PC-9 (cell line): Measurements from ENCODE around the gene DCTN1. TPM values are rescaled to one million over a fixed set of nuclear protein-coding genes. Genes with fewer than 3 reads are reported as not detected.

ENCODE experiments used
- BruUV-seq: library from RNA; stranded (reverse); fragments of 400-500 nt; replicated peaks from 2 replicates; lab custom pipeline; 2021; lab: Mats Ljungman, UMichigan
- CTCF ChIA-PET: fragments of 300-600 bp; sonication (Branson Sonifier 250); formaldehyde crosslinking; loops from one replicate; lab custom pipeline; 2022; ENCODE audit warnings: antibody characterized with exemption; lab: Charles Lee
- POLR2A ChIA-PET: fragments of 300-600 bp; sonication (Branson Sonifier 250); formaldehyde crosslinking; loops from one replicate; lab custom pipeline; 2022; ENCODE audit warnings: antibody characterized with exemption; ENCODE audit not compliant: unreplicated experiment; lab: Charles Lee
- DNase-seq, 2 experiments: peaks; one replicate each; pipeline versions ENCODE4 v3.0.0 to v3.0.0-alpha.2; 2015 to 2022; ENCODE audit warnings: mixed read lengths in 1 of 2
- H2AFZ ChIP-seq: fragments of 200-600 bp; sonication (generic); 2 replicates; pipeline ENCODE4 v1.8.1; 2017; ENCODE audit warnings: antibody characterized with exemption
- H3F3A ChIP-seq: fragments of 200-600 bp; sonication (generic); 2 replicates; pipeline ENCODE4 v1.8.1; 2017; ENCODE audit warnings: antibody characterized with exemption, mild to moderate bottlenecking, low read depth; ENCODE audit not compliant: insufficient read depth
- H3K27ac ChIP-seq: fragments of 200-600 bp; sonication (generic); 2 replicates; pipeline ENCODE4 v1.6.1; 2016; ENCODE audit warnings: mixed run types
- H3K27me3 ChIP-seq: fragments of 200-600 bp; sonication (generic); 2 replicates; pipeline ENCODE4 v1.6.1; 2016; ENCODE audit warnings: low read depth, mixed run types; ENCODE audit not compliant: insufficient read depth
- H3K36me3 ChIP-seq: fragments of 200-600 bp; sonication (generic); 2 replicates; pipeline ENCODE4 v1.6.1; 2016; ENCODE audit warnings: low read depth, mixed run types
- H3K4me1 ChIP-seq: fragments of 200-600 bp; sonication (generic); replicated peaks from 2 replicates; pipeline ENCODE4 v1.6.1; 2016; ENCODE audit warnings: mixed run types; ENCODE audit not compliant: insufficient read depth
- H3K4me2 ChIP-seq: fragments of 200-600 bp; sonication (generic); 2 replicates; pipeline ENCODE4 v1.6.1; 2017; ENCODE audit warnings: mixed run types
- H3K4me3 ChIP-seq: fragments of 200-600 bp; sonication (generic); 2 replicates; pipeline ENCODE4 v1.6.1; 2016; ENCODE audit warnings: mixed run types
- H3K79me2 ChIP-seq: fragments of 200-600 bp; sonication (generic); 2 replicates; pipeline ENCODE4 v1.6.1; 2017; ENCODE audit warnings: low read depth, mixed run types
- H3K9me2 ChIP-seq: fragments of 200-600 bp; sonication (generic); 2 replicates; pipeline ENCODE4 v1.8.1; 2017; ENCODE audit warnings: mild to moderate bottlenecking; ENCODE audit not compliant: insufficient read depth
- H3K9me3 ChIP-seq: fragments of 200-600 bp; sonication (generic); 2 replicates; pipeline ENCODE4 v1.8.1; 2016; ENCODE audit warnings: low read depth; ENCODE audit not compliant: insufficient read depth
- H4K20me1 ChIP-seq: fragments of 200-600 bp; sonication (generic); 2 replicates; pipeline ENCODE4 v1.8.1; 2017; ENCODE audit not compliant: insufficient read depth
- EZH2 ChIP-seq: fragments of 200-600 bp; sonication (generic); IDR thresholded peaks from 2 replicates; pipeline ENCODE4 v1.8.0; 2017; ENCODE audit warnings: antibody characterized with exemption, low read depth
- intact Hi-C: fragments of 100-400 bp; cut with micrococcal nuclease; formaldehyde crosslinking; loops from one replicate; pipeline ENCODE4 v1.10.0; 2022; ENCODE audit not compliant: unreplicated experiment
- total RNA-seq: library from RNA; stranded (reverse); gene quantifications from 2 replicates; pipeline ENCODE4 v1.2.3, GENCODE V29; 2021
- TF ChIP-seq, protein P1 (sequence below): fragments of 200-600 bp; sonication (generic); conservative IDR thresholded peaks from 2 replicates; pipeline ENCODE4 v1.6.1; 2017; ENCODE audit warnings: mixed run types, antibody characterized with exemption, mild to moderate bottlenecking, moderate library complexity

Gene DCTN1
- total RNA-seq, 1 experiment from 2014 or later, result 130 TPM

DNA sequence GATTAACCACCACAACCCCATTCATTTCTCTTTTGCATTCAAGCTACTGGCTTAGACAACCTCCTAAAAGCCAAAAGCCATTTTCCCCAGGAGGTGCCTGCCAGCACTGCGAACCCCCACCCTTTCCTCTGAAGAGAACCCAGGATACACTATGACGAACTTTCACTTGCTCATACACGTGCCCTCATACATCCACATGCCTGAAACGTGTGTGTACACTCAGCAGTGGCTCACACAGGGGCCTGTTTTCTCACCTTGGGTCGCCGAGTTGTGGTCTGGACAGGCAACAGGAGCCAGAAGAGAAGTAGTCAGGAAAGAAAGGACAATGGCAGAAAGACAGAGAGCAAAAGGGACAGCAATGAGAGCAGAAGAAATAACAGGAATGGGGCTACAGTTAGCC lies 7.4 kb downstream of the DCTN1 start:
- intact Hi-C loops, result no loop called here
- Histone ChIP-seq H4K20me1 (no peaks in the 10 kb centered on the region), H2AFZ (no peak overlapping the region), H3K79me2 (no peaks in the 10 kb centered on the region), H3K4me2 (no peak overlapping the region), H3K9me2 (no peaks in the 10 kb centered on the region), H3K9me3 (no peaks in the 10 kb centered on the region), H3K4me1 (no peaks in the 10 kb centered on the region), H3K27me3 (no peaks in the 10 kb centered on the region), H3K4me3 (no peak overlapping the region), H3K27ac (no peak overlapping the region), H3F3A (no peaks in the 10 kb centered on the region), H3K36me3 (peaks cover 26% of the 10 kb centered on the region)
- no peak for TF ChIP-seq EZH2
- TF ChIP-seq, protein P1, sequence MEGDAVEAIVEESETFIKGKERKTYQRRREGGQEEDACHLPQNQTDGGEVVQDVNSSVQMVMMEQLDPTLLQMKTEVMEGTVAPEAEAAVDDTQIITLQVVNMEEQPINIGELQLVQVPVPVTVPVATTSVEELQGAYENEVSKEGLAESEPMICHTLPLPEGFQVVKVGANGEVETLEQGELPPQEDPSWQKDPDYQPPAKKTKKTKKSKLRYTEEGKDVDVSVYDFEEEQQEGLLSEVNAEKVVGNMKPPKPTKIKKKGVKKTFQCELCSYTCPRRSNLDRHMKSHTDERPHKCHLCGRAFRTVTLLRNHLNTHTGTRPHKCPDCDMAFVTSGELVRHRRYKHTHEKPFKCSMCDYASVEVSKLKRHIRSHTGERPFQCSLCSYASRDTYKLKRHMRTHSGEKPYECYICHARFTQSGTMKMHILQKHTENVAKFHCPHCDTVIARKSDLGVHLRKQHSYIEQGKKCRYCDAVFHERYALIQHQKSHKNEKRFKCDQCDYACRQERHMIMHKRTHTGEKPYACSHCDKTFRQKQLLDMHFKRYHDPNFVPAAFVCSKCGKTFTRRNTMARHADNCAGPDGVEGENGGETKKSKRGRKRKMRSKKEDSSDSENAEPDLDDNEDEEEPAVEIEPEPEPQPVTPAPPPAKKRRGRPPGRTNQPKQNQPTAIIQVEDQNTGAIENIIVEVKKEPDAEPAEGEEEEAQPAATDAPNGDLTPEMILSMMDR, result no peak
- ChIA-PET POLR2A (no interaction called here), CTCF (no interaction called here)
- BruUV-seq, result no TSS peak
- DNase-seq, result no peak

DNA sequence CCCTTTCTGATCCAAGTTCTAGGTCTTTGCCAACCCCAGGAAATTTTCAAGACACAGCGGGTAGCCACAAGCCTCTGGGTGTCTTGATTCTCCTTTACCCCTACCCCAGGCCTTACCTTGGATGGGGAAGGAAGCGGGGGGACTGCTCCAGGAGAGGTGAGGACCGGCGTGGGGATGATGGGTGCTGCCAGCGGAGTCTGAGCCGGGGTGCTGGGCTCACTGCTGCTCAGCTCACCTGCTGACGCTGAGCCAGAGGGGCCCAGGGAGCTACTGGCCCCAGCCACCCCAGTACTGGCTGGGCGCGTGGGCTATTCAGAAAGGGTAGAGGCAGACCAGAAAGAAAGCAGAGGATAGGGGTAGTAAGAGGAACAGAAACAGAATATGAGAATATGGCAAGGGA lies 8.7 kb downstream of the DCTN1 start:
- POLR2A ChIA-PET, result no interaction called here
- intact Hi-C loops, result no loop called here
- Histone ChIP-seq H3F3A (no peaks in the 10 kb centered on the region), H2AFZ (no peak overlapping the region), H3K4me2 (no peak overlapping the region), H3K9me3 (no peaks in the 10 kb centered on the region), H3K4me3 (no peak overlapping the region), H4K20me1 (no peaks in the 10 kb centered on the region), H3K9me2 (no peaks in the 10 kb centered on the region), H3K36me3 (peaks cover 24% of the 10 kb centered on the region; the same call in 1 of the 2 replicates), H3K27me3 (no peaks in the 10 kb centered on the region), H3K27ac (no peak overlapping the region), H3K4me1 (no peaks in the 10 kb centered on the region), H3K79me2 (no peaks in the 10 kb centered on the region)
- BruUV-seq, result no TSS peak
- CTCF ChIA-PET, result no interaction called here
- TF ChIP-seq, protein P1, result no peak
- TF ChIP-seq EZH2, result no peak
- no peak for DNase-seq

DNA sequence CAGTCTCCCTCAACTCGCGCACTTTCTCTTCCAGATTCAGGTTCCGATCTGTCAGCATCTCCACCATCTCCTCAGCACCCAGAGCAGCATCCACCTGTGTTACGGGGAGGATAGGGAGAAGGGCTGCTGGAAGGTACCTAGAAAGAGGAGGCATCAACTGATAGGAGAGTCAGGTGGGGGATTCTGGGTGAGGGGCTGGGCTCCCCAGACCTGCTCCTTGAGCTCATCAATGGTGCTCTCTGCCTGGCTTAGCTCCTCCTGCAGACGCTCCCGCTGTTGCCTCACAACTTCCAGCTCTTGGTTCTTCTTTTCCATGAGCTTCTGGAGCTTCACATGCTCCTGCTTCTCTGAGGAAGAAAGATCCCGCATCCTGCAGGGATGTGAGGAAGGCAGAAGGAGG lies 10.1 kb downstream of the DCTN1 start:
- TF ChIP-seq EZH2, result no peak
- TF ChIP-seq, protein P1, result no peak
- no peak for DNase-seq
- H3K4me3 ChIP-seq, result no peak overlapping the region
- BruUV-seq, result no TSS peak
- no peak overlapping the region for H3K27ac ChIP-seq
- no peaks in the 10 kb centered on the region for H3F3A ChIP-seq
- H3K79me2 ChIP-seq, result no peaks in the 10 kb centered on the region
- ChIA-PET POLR2A (no interaction called here), CTCF (no interaction called here)
- no peaks in the 10 kb centered on the region for H3K4me1 ChIP-seq
- no peak overlapping the region for H3K4me2 ChIP-seq
- no peaks in the 10 kb centered on the region for H3K27me3 ChIP-seq
- peaks cover 24% of the 10 kb centered on the region; the same call in 1 of the 2 replicates for H3K36me3 ChIP-seq
- intact Hi-C loops, result no loop called here
- no peak overlapping the region for H2AFZ ChIP-seq
- H3K9me3 ChIP-seq, result no peaks in the 10 kb centered on the region
- no peaks in the 10 kb centered on the region for H3K9me2 ChIP-seq
- no peaks in the 10 kb centered on the region for H4K20me1 ChIP-seq
